ENCODE results near the gene ABCC10. TPM values are rescaled to one million over a fixed set of nuclear protein-coding genes. Genes with fewer than 3 reads are reported as not detected.

The ABCC10 gene
- total RNA-seq, 2 donors from 2014 or later: 18.0 to 38.1 TPM

GRCh38 chr6:43490523-43490939, 63.2 kb downstream of the ABCC10 start:
- 73% methylated on average over 6 of the region's 6 CpGs for WGBS
- intact Hi-C loops (cut with DNase I): loop anchor here (10.0 kb wide), 1 partner anchor 226 kb away; no protein-coding TSS in a partner anchor
- no peaks in the 10 kb centered on the region for H3K9me3 ChIP-seq
- H3K27me3 ChIP-seq (replicated peaks; ENCODE audit: insufficient read depth): no peaks in the 10 kb centered on the region
- peaks cover 19% of the 10 kb centered on the region for H3K4me1 ChIP-seq (replicated peaks)
- no peak overlapping the region for H3K4me3 ChIP-seq
- no peak for DNase-seq (ENCODE audit: low spot score)
- no peaks in the 10 kb centered on the region for H3K36me3 ChIP-seq
- TF ChIP-seq POLR2A (IDR thresholded peaks at IDR 0.05) (no peak), CTCF (IDR thresholded peaks at IDR 0.05) (no peak), POLR2AphosphoS5 (IDR thresholded peaks at IDR 0.05) (no peak)
- H3K27ac ChIP-seq: no peak overlapping the region

- TF ChIP-seq POLR2A (IDR thresholded peaks at IDR 0.05): no peak
- TF ChIP-seq CTCF (IDR thresholded peaks at IDR 0.05): no peak
- TF ChIP-seq POLR2AphosphoS5 (IDR thresholded peaks at IDR 0.05): peak; percentile 71
- WGBS: 14% methylated on average over 8 of the region's 10 CpGs
- no peaks in the 10 kb centered on the region for H3K27me3 ChIP-seq (replicated peaks; ENCODE audit: insufficient read depth)
- H3K4me3 ChIP-seq: no peak overlapping the region
- H3K27ac ChIP-seq: peak overlapping the region in 1 of 2 donors; percentile 44
- peak; percentile 84 for DNase-seq (ENCODE audit: low spot score)
- H3K36me3 ChIP-seq: no peaks in the 10 kb centered on the region
- intact Hi-C loops (cut with DNase I): loop anchor here (10.0 kb wide), 1 partner anchor 227 kb away; no protein-coding TSS in a partner anchor
- H3K9me3 ChIP-seq: no peaks in the 10 kb centered on the region
- peaks cover 29% of the 10 kb centered on the region for H3K4me1 ChIP-seq (replicated peaks)
Measured at GRCh38 chr6:43491750-43492661, 64.7 kb downstream of the ABCC10 start.

GRCh38 chr6:43492673-43493072, 65.3 kb downstream of the ABCC10 start:
- peaks cover 26% of the 10 kb centered on the region for H3K4me1 ChIP-seq (replicated peaks)
- H3K27ac ChIP-seq: peak overlapping the region in 1 of 2 donors; percentile 44
- H3K36me3 ChIP-seq: no peaks in the 10 kb centered on the region
- no peak for DNase-seq (ENCODE audit: low spot score)
- no peak overlapping the region for H3K4me3 ChIP-seq
- TF ChIP-seq CTCF (IDR thresholded peaks at IDR 0.05) (no peak), POLR2AphosphoS5 (IDR thresholded peaks at IDR 0.05) (no peak), POLR2A (IDR thresholded peaks at IDR 0.05) (no peak)
- 60% methylated on average over 3 of the region's 3 CpGs for WGBS
- intact Hi-C loops (cut with DNase I): loop anchor here (10.0 kb wide), 1 partner anchor 228 kb away; no protein-coding TSS in a partner anchor
- no peaks in the 10 kb centered on the region for H3K9me3 ChIP-seq
- no peaks in the 10 kb centered on the region for H3K27me3 ChIP-seq (replicated peaks; ENCODE audit: insufficient read depth)

GRCh38 chr6:43493230-43493629, 65.9 kb downstream of the ABCC10 start:
- Histone ChIP-seq H3K27ac (peak overlapping the region in 1 of 2 donors; percentile 44), H3K27me3 (replicated peaks; ENCODE audit: insufficient read depth) (no peaks in the 10 kb centered on the region), H3K4me3 (no peak overlapping the region), H3K9me3 (no peaks in the 10 kb centered on the region), H3K4me1 (replicated peaks) (peaks cover 26% of the 10 kb centered on the region), H3K36me3 (no peaks in the 10 kb centered on the region)
- no peak for TF ChIP-seq CTCF (IDR thresholded peaks at IDR 0.05)
- no peak for TF ChIP-seq POLR2A (IDR thresholded peaks at IDR 0.05)
- no peak for TF ChIP-seq POLR2AphosphoS5 (IDR thresholded peaks at IDR 0.05)
- no peak for DNase-seq (ENCODE audit: low spot score)
- WGBS: 77% methylated on average over 2 of the region's 2 CpGs
- intact Hi-C loops (cut with DNase I): loop anchor here (10.0 kb wide), 1 partner anchor 228 kb away; no protein-coding TSS in a partner anchor
